SKM-1 treated with dmso at 0.1 percent for 144 hours (cell line): ENCODE measurements around the gene MOB3B.
"Not testable (repeated sequence)": the region's sequence is repeated elsewhere in the genome, so short reads cannot be mapped to it uniquely, and the experiment has no call there.

Source experiments
- DNase-seq: peaks from one replicate; lab custom pipeline; 2025; ENCODE audit not compliant: unreplicated experiment; lab: John Stamatoyannopoulos, UW

MOB3B gene

GRCh38 chr9:27518809-27519208 is 10.8 kb downstream of the MOB3B start:
- no peak for DNase-seq

- DNase-seq: no peak
Measured at GRCh38 chr9:27518006-27518405, 11.6 kb downstream of the MOB3B start.

GRCh38 chr9:27514551-27514950 is 15.1 kb downstream of the MOB3B start:
- no peak for DNase-seq

- no peak for DNase-seq
Measured at GRCh38 chr9:27511771-27512170, 17.8 kb downstream of the MOB3B start.

GRCh38 chr9:27510780-27511179 is 18.8 kb downstream of the MOB3B start:
- no peak for DNase-seq

GRCh38 chr9:27506981-27507380 is 22.6 kb downstream of the MOB3B start:
- no peak for DNase-seq

- no peak for DNase-seq
Measured at GRCh38 chr9:27505744-27506161, 23.9 kb downstream of the MOB3B start.

- DNase-seq: no peak
Measured at GRCh38 chr9:27504259-27504658, 25.4 kb downstream of the MOB3B start.

- DNase-seq: no peak
Measured at GRCh38 chr9:27503623-27504022, 26.0 kb downstream of the MOB3B start.

- not testable (repeated sequence) for DNase-seq
Measured at GRCh38 chr9:27500902-27501301, 28.7 kb downstream of the MOB3B start.

GRCh38 chr9:27499451-27499850 is 30.2 kb downstream of the MOB3B start:
- DNase-seq: peak; percentile 8

- no peak for DNase-seq
Measured at GRCh38 chr9:27497883-27498417, 31.7 kb downstream of the MOB3B start.

- DNase-seq: no peak
Measured at GRCh38 chr9:27496135-27496504, 33.5 kb downstream of the MOB3B start.

GRCh38 chr9:27495480-27496134 is 34.0 kb downstream of the MOB3B start:
- DNase-seq: no peak

GRCh38 chr9:27491154-27491553 is 38.5 kb downstream of the MOB3B start:
- peak; percentile 80 for DNase-seq

- no peak for DNase-seq
Measured at GRCh38 chr9:27489087-27489876, 40.3 kb downstream of the MOB3B start.

GRCh38 chr9:27487927-27488326 is 41.7 kb downstream of the MOB3B start:
- no peak for DNase-seq

GRCh38 chr9:27487128-27487640 is 42.4 kb downstream of the MOB3B start:
- no peak for DNase-seq

- DNase-seq: no peak
Measured at GRCh38 chr9:27485158-27485557, 44.5 kb downstream of the MOB3B start.

GRCh38 chr9:27483576-27483975 is 46.0 kb downstream of the MOB3B start:
- no peak for DNase-seq

- no peak for DNase-seq
Measured at GRCh38 chr9:27482709-27483108, 46.9 kb downstream of the MOB3B start.

- no peak for DNase-seq
Measured at GRCh38 chr9:27478322-27478721, 51.3 kb downstream of the MOB3B start.
